GM12801 (cell line): ENCODE results near the gene LAMB1.

Source experiments
- CTCF ChIP-seq: IDR thresholded peaks from one replicate; pipeline ENCODE4 v1.5.1; 2011; ENCODE audit warnings: control low read depth; ENCODE audit not compliant: insufficient read length; ENCODE audit errors: extremely low read depth

LAMB1 gene

GRCh38 chr7:107931740-107932515 lies 71.0 kb downstream of the LAMB1 start:
- TF ChIP-seq CTCF, result no peak

- no peak for TF ChIP-seq CTCF
These were observed 76.5 kb downstream of the LAMB1 start for GRCh38 chr7:107926481-107926880.

GRCh38 chr7:107924841-107925504 lies 78.0 kb downstream of the LAMB1 start:
- no peak for TF ChIP-seq CTCF

GRCh38 chr7:107922886-107923285 lies 80.1 kb downstream of the LAMB1 start:
- no peak for TF ChIP-seq CTCF

- TF ChIP-seq CTCF, result no peak
These were observed 82.8 kb downstream of the LAMB1 start for GRCh38 chr7:107920048-107920772.

- TF ChIP-seq CTCF, result no peak
These were observed 84.0 kb downstream of the LAMB1 start for GRCh38 chr7:107918948-107919347.

GRCh38 chr7:107917763-107918651 lies 85.0 kb downstream of the LAMB1 start:
- no peak for TF ChIP-seq CTCF
